Activated CD8-positive, alpha-beta memory T cell treated with anti-CD3 and anti-CD28 coated beads, Interleukin-2, amount 50 U/mL, for 4 hours (primary cell): ENCODE measurements around the gene KRTAP10-12.
"Not testable (repeated sequence)": the region's sequence is repeated elsewhere in the genome, so short reads cannot be mapped to it uniquely, and the experiment has no call there.

Experiments
- DNase-seq: peaks from one replicate; pipeline ENCODE4 v3.0.0-alpha.2; 2020

Gene KRTAP10-12

DNA sequence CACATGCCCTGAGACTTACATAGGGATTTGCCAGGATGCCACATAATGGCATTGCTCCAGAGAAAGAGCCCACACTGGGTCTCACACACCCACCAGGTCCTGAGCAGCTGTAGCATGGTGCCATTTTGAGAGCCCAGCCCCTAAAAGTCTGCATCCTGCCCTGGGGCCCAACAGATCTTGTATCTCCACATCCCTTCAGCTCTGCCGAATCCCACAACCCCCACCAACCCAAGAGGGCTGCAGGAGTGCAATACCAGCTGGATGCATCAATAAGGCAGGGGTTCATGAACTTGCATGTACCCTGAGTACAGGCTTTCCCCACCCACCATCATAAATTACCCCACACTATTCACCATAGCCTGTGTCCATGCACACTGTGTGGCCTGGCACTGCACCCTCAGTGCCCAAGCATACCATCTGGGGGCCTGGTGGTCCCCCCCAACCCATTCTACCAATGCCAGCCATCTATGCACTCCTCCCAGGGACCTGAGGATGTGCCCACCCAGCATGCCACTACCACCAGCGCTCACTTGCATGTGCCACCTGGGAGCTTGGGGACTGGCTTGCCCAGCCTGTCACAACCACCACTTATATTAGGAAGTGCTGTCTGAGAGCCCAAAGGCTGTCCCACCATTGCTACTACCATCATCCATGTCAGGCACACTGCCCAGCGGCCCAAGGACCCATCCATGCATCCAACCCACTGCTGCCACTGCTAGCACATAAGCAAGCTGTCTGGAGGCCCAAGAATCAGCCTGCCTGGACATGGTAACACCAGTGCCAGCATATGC lies 26.1 kb upstream of the KRTAP10-12 start:
- no peak for DNase-seq

- DNase-seq, result no peak
Measured at GRCh38 chr21:44671911-44672310, 25.1 kb upstream of the KRTAP10-12 start.

- no peak for DNase-seq
Measured at GRCh38 chr21:44677881-44678280, 19.1 kb upstream of the KRTAP10-12 start.

DNA sequence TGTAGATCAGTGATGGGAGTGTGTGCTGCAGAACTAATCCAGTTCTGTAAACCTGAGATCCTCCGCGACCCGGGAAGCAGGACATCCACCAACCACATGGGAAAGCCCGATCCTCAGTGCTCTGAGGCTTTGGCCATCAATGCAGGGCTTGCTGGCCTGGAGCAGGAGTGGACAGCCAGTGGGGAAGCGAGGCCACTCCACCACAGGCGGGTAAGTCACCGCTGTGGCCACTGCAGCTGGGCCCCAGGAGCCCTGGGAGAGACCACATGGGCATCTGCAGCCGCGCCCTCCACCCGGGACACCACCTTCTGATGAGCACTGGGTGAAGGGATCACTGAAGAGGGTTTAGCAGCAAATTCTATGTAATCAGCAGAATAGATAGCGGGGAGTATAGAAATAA lies 15.8 kb upstream of the KRTAP10-12 start:
- no peak for DNase-seq

DNA sequence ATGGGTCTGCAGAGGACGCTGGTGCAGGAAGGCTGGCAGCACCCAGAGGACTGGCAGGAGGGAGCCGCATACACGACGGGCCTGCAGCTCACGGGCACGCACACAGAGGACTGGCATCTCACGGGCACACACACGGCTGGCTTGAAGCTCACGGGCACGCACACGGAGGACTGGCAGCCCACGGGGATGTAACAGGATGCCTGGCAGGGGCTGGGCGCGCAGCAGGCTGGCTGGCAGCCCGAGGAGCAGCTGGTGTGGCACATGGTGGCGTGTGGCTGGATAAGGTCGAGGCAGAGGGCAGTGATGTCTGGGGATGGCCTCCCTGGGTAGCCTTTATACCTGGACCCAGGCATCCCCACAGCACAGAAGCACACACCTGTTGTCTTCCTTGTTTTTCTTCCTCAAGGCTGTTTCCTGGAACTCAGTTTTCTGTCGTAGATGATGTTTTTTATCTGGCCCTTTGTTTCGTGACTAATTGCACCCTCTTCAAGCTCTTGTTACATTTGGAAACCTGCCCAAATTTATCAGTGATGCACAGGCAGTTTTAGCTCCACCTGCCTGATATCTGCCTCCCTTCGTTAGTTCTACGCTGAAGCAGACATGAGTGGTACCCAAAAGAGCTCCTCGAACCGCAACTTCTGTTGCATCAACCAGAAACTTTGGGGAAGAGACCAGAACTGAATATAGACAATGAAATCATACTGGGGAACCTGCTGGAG lies 15.0 kb upstream of the KRTAP10-12 start, which contains the start of gene KRTAP12-1:
Gene KRTAP12-1 (minus strand): TSS at position 303 of the 719 bp plus-strand sequence. CDS start 40 bp downstream, at position 263.
- DNase-seq, result no peak

DNA sequence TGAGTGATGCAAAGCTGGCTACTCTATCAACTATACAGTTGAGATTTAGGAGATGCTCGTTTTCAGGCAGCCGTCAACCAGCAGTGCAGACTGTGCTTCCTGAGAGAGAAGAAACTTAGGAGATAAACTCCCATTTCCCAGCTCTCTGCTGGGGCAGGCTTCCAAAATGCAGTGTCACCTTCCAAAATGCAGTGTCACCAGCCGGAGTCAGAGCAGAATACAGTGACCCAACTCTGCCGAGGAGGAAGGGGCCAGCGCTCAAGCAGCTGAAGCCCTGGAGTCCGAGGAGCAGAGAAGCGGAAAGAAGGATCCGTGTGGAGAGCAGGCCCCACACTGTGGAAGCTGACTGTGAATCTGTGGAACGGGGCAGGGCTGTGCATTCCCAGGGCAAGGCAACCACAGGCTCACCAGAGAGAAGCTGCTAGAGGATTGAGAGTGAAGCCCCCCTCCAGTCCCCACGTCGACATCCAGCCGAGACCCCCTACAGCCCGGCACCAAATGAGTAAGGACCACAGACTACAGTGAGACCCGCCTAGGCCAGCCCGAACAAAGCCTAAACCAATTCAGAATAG lies 14.3 kb upstream of the KRTAP10-12 start:
- DNase-seq, result no peak

DNA sequence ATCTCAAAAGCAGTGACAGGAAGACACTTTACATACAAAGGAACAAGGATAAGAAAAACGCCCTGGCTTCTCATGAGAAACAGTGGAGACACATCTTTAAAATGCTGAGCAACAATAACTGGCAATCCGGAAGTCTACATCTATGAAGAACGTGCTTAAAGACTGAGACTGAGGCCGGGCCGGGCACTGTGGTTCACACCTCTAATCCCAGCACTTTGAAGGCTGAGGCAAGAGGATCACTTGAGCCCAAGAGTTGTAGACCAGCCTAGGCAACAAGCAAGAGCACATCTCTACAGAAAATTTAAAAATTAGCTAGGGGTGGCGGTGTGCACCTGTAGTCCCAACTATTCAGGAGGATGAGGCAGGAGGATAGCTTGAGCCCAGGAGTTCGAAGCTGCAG lies 12.9 kb upstream of the KRTAP10-12 start:
- no peak for DNase-seq

DNA sequence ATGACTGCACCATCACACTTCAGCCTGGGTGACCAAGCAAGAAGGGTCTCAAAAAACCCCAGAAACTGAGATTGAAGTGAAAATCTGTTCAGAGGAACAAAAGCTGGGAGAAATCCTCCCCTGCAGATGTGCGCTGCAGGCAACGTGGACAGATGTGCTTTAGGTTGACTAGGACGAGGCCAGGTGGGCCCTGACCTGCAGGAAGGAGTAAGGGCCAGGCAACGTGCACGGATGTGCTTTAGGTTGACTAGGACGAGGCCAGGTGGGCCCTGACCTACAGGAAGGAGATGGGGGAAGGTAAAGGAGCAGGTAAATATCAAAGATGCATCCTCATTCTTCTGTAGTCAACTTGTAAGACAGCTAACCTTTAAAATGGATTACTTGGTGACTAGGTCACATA lies 12.5 kb upstream of the KRTAP10-12 start:
- no peak for DNase-seq

- not testable (repeated sequence) for DNase-seq
Measured at GRCh38 chr21:44685050-44685449, 11.9 kb upstream of the KRTAP10-12 start.

DNA sequence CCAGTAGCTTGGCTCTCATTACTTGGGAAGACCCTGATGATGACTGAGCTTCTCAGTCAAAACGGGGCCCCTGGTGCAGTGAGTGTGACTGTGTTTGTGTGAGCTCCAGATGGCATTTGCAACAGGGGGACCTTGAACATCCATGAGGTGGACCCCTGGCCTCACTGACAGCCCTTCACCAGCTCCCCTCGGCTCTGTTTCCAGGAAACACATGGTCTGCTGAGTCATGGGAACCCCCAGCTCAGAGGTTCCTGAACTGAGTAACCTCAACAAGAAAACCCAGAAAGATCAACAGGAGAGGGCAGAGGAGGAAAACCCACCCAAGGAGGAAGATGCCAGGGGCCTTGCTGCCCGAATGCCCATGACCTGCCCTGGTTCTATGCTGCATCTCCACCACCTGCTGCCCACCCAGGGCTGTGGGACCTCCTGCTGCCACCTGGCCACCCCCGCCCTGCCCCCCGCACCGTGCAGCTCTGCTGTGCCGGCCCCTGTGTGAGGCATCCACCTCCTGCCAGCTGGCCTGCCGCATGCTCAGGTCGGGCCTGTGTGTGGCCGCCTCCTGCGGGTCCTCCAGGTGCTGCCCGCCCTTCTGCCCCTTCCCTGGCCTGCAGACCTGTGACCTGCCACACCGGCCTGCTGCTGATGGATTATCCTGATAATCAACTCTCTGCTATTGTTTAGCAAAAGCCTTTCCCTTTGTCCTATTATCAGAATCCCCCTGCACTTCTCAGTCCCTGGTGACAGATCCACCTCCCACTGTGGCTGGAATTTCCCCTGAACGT lies 10.8 kb upstream of the KRTAP10-12 start:
- DNase-seq, result no peak

- no peak for DNase-seq
Measured at GRCh38 chr21:44686843-44687561, 10.0 kb upstream of the KRTAP10-12 start.

- no peak for DNase-seq
Measured at GRCh38 chr21:44687671-44688070, 9.3 kb upstream of the KRTAP10-12 start.

DNA sequence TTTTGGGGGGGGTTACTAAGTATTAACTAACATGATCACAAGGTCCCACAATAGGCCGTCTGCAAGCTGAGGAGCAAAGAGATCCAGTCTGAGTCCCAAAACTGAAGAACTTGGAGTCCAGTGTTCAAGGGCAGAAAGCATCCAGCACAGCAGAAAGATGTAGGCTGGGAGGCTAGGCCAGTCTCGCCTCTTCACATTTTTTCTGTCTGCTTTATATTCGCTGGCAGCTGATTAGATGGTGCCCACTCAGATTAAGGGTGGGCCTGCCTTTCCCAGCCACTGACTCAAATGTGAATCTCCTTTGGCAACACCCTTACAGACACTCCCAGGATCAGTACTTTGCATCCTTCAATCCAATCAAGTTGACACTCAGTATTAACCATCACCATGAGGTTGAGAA lies 7.2 kb upstream of the KRTAP10-12 start:
- DNase-seq, result not testable (repeated sequence)

DNA sequence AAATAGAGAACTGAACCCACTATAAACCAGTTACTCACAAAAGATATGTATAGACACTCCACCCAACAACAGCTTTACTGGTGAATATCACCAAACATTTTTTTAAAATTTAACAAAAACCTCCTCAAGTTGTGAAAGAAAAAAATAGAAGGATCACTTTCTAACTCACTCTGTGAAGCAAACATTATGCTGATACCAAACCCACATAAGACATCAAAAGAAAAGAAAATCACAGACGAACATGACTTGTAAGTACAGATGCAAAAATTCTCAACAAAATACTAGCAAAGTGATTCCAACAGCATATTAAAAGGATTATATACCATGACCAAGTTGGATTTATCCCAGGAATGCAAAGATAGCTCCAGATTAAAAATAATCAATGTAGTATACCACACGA lies 5.3 kb upstream of the KRTAP10-12 start:
- DNase-seq, result no peak

DNA sequence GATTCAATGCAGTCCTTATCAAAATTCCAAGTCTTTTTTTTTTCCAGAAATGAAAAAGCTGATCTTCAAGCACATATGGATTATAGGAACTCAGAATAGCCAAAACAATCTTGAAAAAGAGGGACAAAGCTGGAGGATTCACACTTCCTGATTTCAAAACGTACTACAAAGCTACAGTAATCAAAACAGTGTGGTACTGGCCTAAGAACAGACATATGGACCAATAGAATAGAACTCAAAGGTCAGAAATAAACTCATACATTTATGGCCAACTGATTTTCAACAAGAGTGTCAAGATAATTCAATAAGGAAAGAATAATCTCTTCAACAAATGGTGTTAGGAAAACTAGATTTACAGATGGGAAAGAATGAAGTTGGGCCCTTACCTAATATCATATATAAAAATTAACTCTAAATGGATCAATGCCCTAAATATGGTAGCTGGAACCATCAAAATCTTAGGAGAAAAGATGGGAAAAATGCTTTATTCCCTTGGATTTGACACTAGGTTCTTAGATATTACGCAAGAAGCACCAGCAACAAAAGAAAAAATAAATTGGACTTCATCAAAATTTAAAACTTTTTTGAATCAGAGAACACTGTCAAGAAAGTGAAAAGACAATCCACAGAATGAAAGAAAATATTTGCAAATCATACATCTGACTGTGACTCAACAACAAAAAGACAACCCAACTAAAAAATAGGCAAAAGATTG lies 4.0 kb upstream of the KRTAP10-12 start:
- no peak for DNase-seq

GRCh38 chr21:44694776-44695175 lies 2.2 kb upstream of the KRTAP10-12 start:
- DNase-seq, result no peak

DNA sequence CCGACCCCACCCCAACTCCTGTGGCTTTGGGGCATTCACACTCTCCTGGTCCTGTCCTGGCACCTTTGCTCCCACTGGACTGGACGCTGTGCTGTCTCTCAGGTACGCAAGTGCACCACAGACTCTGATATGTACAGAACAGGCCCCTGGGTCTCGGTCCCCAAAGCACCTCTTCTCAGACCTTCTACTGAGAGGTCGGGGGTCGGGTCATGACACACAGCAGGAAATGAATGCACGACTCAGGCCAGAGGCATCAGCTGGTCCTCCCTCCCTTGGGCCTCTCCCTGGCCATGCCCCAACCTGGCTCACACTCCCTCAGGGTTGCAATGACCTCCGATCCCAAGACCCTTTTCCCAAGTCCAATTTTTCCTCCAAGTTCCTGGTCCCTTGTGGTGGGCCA lies 1.8 kb upstream of the KRTAP10-12 start:
- DNase-seq, result no peak

GRCh38 chr21:44695641-44696040 lies 1.3 kb upstream of the KRTAP10-12 start:
- no peak for DNase-seq

DNA sequence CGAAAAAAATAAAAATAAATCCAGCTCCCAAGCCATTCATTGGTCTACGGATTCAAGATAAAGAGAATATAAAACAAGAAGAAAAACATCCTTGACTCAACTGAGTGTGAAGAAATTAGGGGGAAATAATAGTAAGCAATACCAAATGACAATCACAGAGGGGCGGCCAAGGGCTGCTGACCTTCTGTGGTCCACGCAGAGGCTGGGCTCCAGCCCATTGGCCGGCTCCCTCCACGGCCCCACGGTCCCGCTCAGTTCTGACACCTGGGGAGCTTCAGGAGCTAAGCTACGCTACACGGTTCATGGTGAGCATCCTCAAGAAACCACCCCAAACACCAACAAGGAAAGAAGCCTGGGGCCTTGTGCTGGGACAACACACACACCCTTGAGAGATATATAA lies 400 bp upstream of the KRTAP10-12 start:
- DNase-seq, result no peak

GRCh38 chr21:44697811-44698734 lies 1.1 kb downstream of the KRTAP10-12 start:
- DNase-seq, result no peak
